ENCODE data around the gene CYLD.

Gene CYLD

GRCh38 chr16:50848755-50849514, 107.0 kb downstream of the CYLD start:
- DNase-seq = no peak

All from MV-4-11 (cell line).